ENCODE measurements around the gene IMMP2L.

Gene IMMP2L

GRCh38 chr7:110894111-110894510 lies 668.2 kb downstream of the IMMP2L start:
- H3K4me1 Mint-ChIP-seq (ENCODE audit: low read depth), result no peaks in the 10 kb centered on the region

GRCh38 chr7:110891197-110891596 lies 671.1 kb downstream of the IMMP2L start:
- H3K27ac Mint-ChIP-seq, result no peak overlapping the region
- H3K9me3 Mint-ChIP-seq, result peaks cover 17% of the 10 kb centered on the region
- peaks cover 8% of the 10 kb centered on the region for H3K36me3 Mint-ChIP-seq (ENCODE audit: low read depth)

More at GRCh38 chr7:110894111-110894510, 668.2 kb downstream of the IMMP2L start:
- Mint-ChIP-seq H3K27me3 (ENCODE audit: low read depth) (no peaks in the 10 kb centered on the region), H3K27ac (no peak overlapping the region), H3K4me3 (no peak overlapping the region), H3K36me3 (ENCODE audit: low read depth) (peaks cover 12% of the 10 kb centered on the region), H3K9me3 (peaks cover 23% of the 10 kb centered on the region)

GRCh38 chr7:110890101-110890500 lies 672.2 kb downstream of the IMMP2L start:
- H3K4me3 Mint-ChIP-seq, result no peak overlapping the region
- H3K27me3 Mint-ChIP-seq (ENCODE audit: low read depth), result no peaks in the 10 kb centered on the region
- peaks cover 8% of the 10 kb centered on the region for H3K36me3 Mint-ChIP-seq (ENCODE audit: low read depth)
- no peaks in the 10 kb centered on the region for H3K4me1 Mint-ChIP-seq (ENCODE audit: low read depth)
- no peak overlapping the region for H3K27ac Mint-ChIP-seq
- peaks cover 13% of the 10 kb centered on the region for H3K9me3 Mint-ChIP-seq

More at GRCh38 chr7:110891197-110891596, 671.1 kb downstream of the IMMP2L start:
- Mint-ChIP-seq H3K4me1 (ENCODE audit: low read depth) (no peaks in the 10 kb centered on the region), H3K27me3 (ENCODE audit: low read depth) (no peaks in the 10 kb centered on the region), H3K4me3 (no peak overlapping the region)

- Mint-ChIP-seq H3K36me3 (ENCODE audit: low read depth) (peaks cover 5% of the 10 kb centered on the region), H3K9me3 (peaks cover 8% of the 10 kb centered on the region), H3K4me3 (no peak overlapping the region), H3K4me1 (ENCODE audit: low read depth) (no peaks in the 10 kb centered on the region), H3K27ac (no peak overlapping the region), H3K27me3 (ENCODE audit: low read depth) (no peaks in the 10 kb centered on the region)
Observed at GRCh38 chr7:110889335-110889734, 673.0 kb downstream of the IMMP2L start.

GRCh38 chr7:110888641-110889040 lies 673.7 kb downstream of the IMMP2L start:
- Mint-ChIP-seq H3K36me3 (ENCODE audit: low read depth) (no peaks in the 10 kb centered on the region), H3K4me3 (no peak overlapping the region), H3K27me3 (ENCODE audit: low read depth) (no peaks in the 10 kb centered on the region), H3K9me3 (peaks cover under 1% of the 10 kb centered on the region), H3K4me1 (ENCODE audit: low read depth) (no peaks in the 10 kb centered on the region), H3K27ac (no peak overlapping the region)

GRCh38 chr7:110885474-110885873 lies 676.8 kb downstream of the IMMP2L start:
- H3K36me3 Mint-ChIP-seq (ENCODE audit: low read depth), result no peaks in the 10 kb centered on the region
- no peak overlapping the region for H3K27ac Mint-ChIP-seq
- peaks cover 13% of the 10 kb centered on the region for H3K4me1 Mint-ChIP-seq (ENCODE audit: low read depth)
- no peaks in the 10 kb centered on the region for H3K27me3 Mint-ChIP-seq (ENCODE audit: low read depth)
- no peak overlapping the region for H3K4me3 Mint-ChIP-seq
- H3K9me3 Mint-ChIP-seq, result no peaks in the 10 kb centered on the region

- H3K4me3 Mint-ChIP-seq, result no peak overlapping the region
- peaks cover 16% of the 10 kb centered on the region for H3K4me1 Mint-ChIP-seq (ENCODE audit: low read depth)
- no peaks in the 10 kb centered on the region for H3K9me3 Mint-ChIP-seq
- no peak overlapping the region for H3K27ac Mint-ChIP-seq
- no peaks in the 10 kb centered on the region for H3K36me3 Mint-ChIP-seq (ENCODE audit: low read depth)
- no peaks in the 10 kb centered on the region for H3K27me3 Mint-ChIP-seq (ENCODE audit: low read depth)
Observed at GRCh38 chr7:110881721-110882120, 680.6 kb downstream of the IMMP2L start.

- Mint-ChIP-seq H3K27ac (no peak overlapping the region), H3K4me3 (no peak overlapping the region), H3K9me3 (no peaks in the 10 kb centered on the region), H3K36me3 (ENCODE audit: low read depth) (no peaks in the 10 kb centered on the region), H3K4me1 (ENCODE audit: low read depth) (peaks cover 16% of the 10 kb centered on the region), H3K27me3 (ENCODE audit: low read depth) (no peaks in the 10 kb centered on the region)
Observed at GRCh38 chr7:110880971-110881370, 681.3 kb downstream of the IMMP2L start.

GRCh38 chr7:110877016-110877415 lies 685.3 kb downstream of the IMMP2L start:
- H3K9me3 Mint-ChIP-seq, result no peaks in the 10 kb centered on the region

GRCh38 chr7:110875346-110875745 lies 686.9 kb downstream of the IMMP2L start:
- Mint-ChIP-seq H3K27me3 (ENCODE audit: low read depth) (no peaks in the 10 kb centered on the region), H3K36me3 (ENCODE audit: low read depth) (no peaks in the 10 kb centered on the region), H3K4me3 (no peak overlapping the region), H3K27ac (no peak overlapping the region), H3K9me3 (no peaks in the 10 kb centered on the region), H3K4me1 (ENCODE audit: low read depth) (peaks cover 3% of the 10 kb centered on the region)

More at GRCh38 chr7:110877016-110877415, 685.3 kb downstream of the IMMP2L start:
- H3K27ac Mint-ChIP-seq, result no peak overlapping the region
- H3K36me3 Mint-ChIP-seq (ENCODE audit: low read depth), result no peaks in the 10 kb centered on the region
- no peaks in the 10 kb centered on the region for H3K27me3 Mint-ChIP-seq (ENCODE audit: low read depth)
- H3K4me1 Mint-ChIP-seq (ENCODE audit: low read depth), result peaks cover 13% of the 10 kb centered on the region
- no peak overlapping the region for H3K4me3 Mint-ChIP-seq

- Mint-ChIP-seq H3K27ac (no peak overlapping the region), H3K9me3 (no peaks in the 10 kb centered on the region), H3K36me3 (ENCODE audit: low read depth) (no peaks in the 10 kb centered on the region), H3K4me1 (ENCODE audit: low read depth) (no peaks in the 10 kb centered on the region), H3K27me3 (ENCODE audit: low read depth) (no peaks in the 10 kb centered on the region), H3K4me3 (no peak overlapping the region)
Observed at GRCh38 chr7:110871856-110872255, 690.4 kb downstream of the IMMP2L start.

GRCh38 chr7:110870926-110871325 lies 691.4 kb downstream of the IMMP2L start:
- Mint-ChIP-seq H3K27me3 (ENCODE audit: low read depth) (no peaks in the 10 kb centered on the region), H3K4me3 (no peak overlapping the region), H3K4me1 (ENCODE audit: low read depth) (no peaks in the 10 kb centered on the region), H3K36me3 (ENCODE audit: low read depth) (peaks cover 1% of the 10 kb centered on the region), H3K9me3 (peaks cover 3% of the 10 kb centered on the region), H3K27ac (no peak overlapping the region)

- H3K36me3 Mint-ChIP-seq (ENCODE audit: low read depth), result peaks cover 2% of the 10 kb centered on the region
- no peak overlapping the region for H3K4me3 Mint-ChIP-seq
- no peak overlapping the region for H3K27ac Mint-ChIP-seq
- H3K4me1 Mint-ChIP-seq (ENCODE audit: low read depth), result no peaks in the 10 kb centered on the region
- peaks cover 3% of the 10 kb centered on the region for H3K9me3 Mint-ChIP-seq
- no peaks in the 10 kb centered on the region for H3K27me3 Mint-ChIP-seq (ENCODE audit: low read depth)
Observed at GRCh38 chr7:110868458-110868857, 693.8 kb downstream of the IMMP2L start.

GRCh38 chr7:110867771-110868170 lies 694.5 kb downstream of the IMMP2L start:
- Mint-ChIP-seq H3K36me3 (ENCODE audit: low read depth) (peaks cover 2% of the 10 kb centered on the region), H3K4me3 (no peak overlapping the region), H3K27me3 (ENCODE audit: low read depth) (no peaks in the 10 kb centered on the region), H3K9me3 (peaks cover 3% of the 10 kb centered on the region), H3K4me1 (ENCODE audit: low read depth) (no peaks in the 10 kb centered on the region), H3K27ac (no peak overlapping the region)

- Mint-ChIP-seq H3K9me3 (peaks cover 3% of the 10 kb centered on the region), H3K36me3 (ENCODE audit: low read depth) (peaks cover 2% of the 10 kb centered on the region), H3K27me3 (ENCODE audit: low read depth) (no peaks in the 10 kb centered on the region), H3K27ac (no peak overlapping the region), H3K4me1 (ENCODE audit: low read depth) (no peaks in the 10 kb centered on the region), H3K4me3 (no peak overlapping the region)
Observed at GRCh38 chr7:110863258-110863657, 699.0 kb downstream of the IMMP2L start.

GRCh38 chr7:110861163-110861562 lies 701.1 kb downstream of the IMMP2L start:
- Mint-ChIP-seq H3K27ac (no peak overlapping the region), H3K4me1 (ENCODE audit: low read depth) (no peaks in the 10 kb centered on the region), H3K36me3 (ENCODE audit: low read depth) (peaks cover 2% of the 10 kb centered on the region), H3K27me3 (ENCODE audit: low read depth) (no peaks in the 10 kb centered on the region), H3K9me3 (no peaks in the 10 kb centered on the region), H3K4me3 (no peak overlapping the region)
